ENCODE data around the gene SORCS2. TPM values are rescaled to one million over a fixed set of nuclear protein-coding genes. Genes with fewer than 3 reads are reported as not detected.

Gene SORCS2
- total RNA-seq, 1 donor from 2014 or later, result 10.9 TPM

GRCh38 chr4:7419961-7420660 is 227.8 kb downstream of the SORCS2 start:
- peaks cover 3% of the 10 kb centered on the region for H3K9me3 Mint-ChIP-seq (ENCODE audit: low read depth)
- no peak for DNase-seq (ENCODE audit: low spot score)
- no peaks in the 10 kb centered on the region for H3K36me3 Mint-ChIP-seq (ENCODE audit: low read depth)
- H3K27me3 Mint-ChIP-seq (ENCODE audit: low read depth), result peaks cover 12% of the 10 kb centered on the region
- H3K4me1 Mint-ChIP-seq (ENCODE audit: low read depth), result no peaks in the 10 kb centered on the region
- TF ChIP-seq CTCF (IDR thresholded peaks at IDR 0.05), result no peak
- no peak overlapping the region for H3K27ac Mint-ChIP-seq (ENCODE audit: unreplicated experiment)
- no peak overlapping the region for H3K4me3 Mint-ChIP-seq (ENCODE audit: unreplicated experiment)

DNA sequence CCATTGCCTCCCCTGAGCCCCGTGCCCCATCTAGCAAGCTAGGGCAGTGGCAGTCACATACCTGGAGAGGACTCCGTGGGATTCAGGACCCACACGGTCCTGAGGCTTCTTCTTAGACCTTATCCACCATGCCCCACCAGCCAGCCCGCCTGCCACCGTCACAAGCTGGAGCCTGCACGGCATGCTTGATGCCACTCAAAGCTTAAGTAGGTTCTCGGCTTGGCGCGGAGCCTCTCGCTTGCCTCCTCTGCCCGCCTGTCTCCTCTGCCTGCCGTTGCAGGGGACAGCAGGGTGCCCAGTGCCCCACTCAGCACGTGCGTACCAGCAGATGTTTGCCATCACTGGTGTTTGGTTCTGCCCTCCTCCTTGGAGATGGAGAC is 228.3 kb downstream of the SORCS2 start:
- no peak overlapping the region for H3K27ac Mint-ChIP-seq (ENCODE audit: unreplicated experiment)
- H3K9me3 Mint-ChIP-seq (ENCODE audit: low read depth), result peaks cover 3% of the 10 kb centered on the region
- no peaks in the 10 kb centered on the region for H3K36me3 Mint-ChIP-seq (ENCODE audit: low read depth)
- peaks cover 12% of the 10 kb centered on the region for H3K27me3 Mint-ChIP-seq (ENCODE audit: low read depth)
- no peak for TF ChIP-seq CTCF (IDR thresholded peaks at IDR 0.05)
- DNase-seq (ENCODE audit: low spot score), result peak; percentile 88
- no peak overlapping the region for H3K4me3 Mint-ChIP-seq (ENCODE audit: unreplicated experiment)
- H3K4me1 Mint-ChIP-seq (ENCODE audit: low read depth), result no peaks in the 10 kb centered on the region

- DNase-seq (ENCODE audit: low spot score), result peak; percentile 87
- Mint-ChIP-seq H3K4me3 (ENCODE audit: unreplicated experiment) (no peak overlapping the region), H3K27ac (ENCODE audit: unreplicated experiment) (no peak overlapping the region), H3K27me3 (ENCODE audit: low read depth) (peaks cover 12% of the 10 kb centered on the region), H3K9me3 (ENCODE audit: low read depth) (peaks cover 3% of the 10 kb centered on the region), H3K36me3 (ENCODE audit: low read depth) (no peaks in the 10 kb centered on the region), H3K4me1 (ENCODE audit: low read depth) (no peaks in the 10 kb centered on the region)
- TF ChIP-seq CTCF (IDR thresholded peaks at IDR 0.05), result no peak
Measured at GRCh38 chr4:7421356-7422150, 229.2 kb downstream of the SORCS2 start.

DNA sequence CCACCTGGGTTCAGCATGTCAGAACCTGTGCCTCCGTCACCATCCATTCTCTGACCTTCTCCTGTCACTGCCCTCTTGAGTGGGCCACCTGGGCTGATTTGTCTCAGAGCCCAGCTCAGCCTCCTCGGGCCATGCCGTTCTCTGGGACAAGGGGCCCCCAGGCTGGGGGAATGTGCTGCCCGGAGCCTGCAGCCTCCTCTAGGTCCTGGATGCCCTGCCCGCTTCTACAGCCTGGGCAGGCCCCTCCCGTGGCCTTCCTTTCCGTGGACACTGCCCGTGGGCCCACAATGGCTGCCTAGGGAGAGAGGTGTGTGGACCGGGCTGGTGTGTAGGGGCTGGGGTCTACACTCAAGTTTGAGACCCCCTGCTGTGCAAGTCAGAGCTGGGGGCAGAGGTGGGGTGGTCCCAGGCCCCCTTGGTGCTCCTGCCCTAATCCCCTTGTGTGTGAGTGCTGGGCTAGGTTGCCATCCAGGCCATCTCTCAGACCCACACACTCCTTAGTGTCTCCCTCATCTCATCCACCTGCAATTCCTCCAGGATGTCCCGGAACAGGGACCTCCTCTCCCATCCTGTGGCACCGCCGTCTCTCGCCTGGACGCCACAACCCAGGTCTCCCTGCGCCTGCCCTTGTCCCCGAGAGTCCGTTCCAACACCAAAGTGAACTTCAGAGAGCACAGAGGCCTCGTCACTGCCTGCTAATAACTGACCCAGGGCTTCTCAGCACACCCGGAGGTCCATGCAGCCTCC is 230.0 kb downstream of the SORCS2 start:
- Mint-ChIP-seq H3K27ac (ENCODE audit: unreplicated experiment) (no peak overlapping the region), H3K36me3 (ENCODE audit: low read depth) (no peaks in the 10 kb centered on the region), H3K4me1 (ENCODE audit: low read depth) (no peaks in the 10 kb centered on the region), H3K4me3 (ENCODE audit: unreplicated experiment) (no peak overlapping the region), H3K9me3 (ENCODE audit: low read depth) (peaks cover 3% of the 10 kb centered on the region), H3K27me3 (ENCODE audit: low read depth) (peaks cover 9% of the 10 kb centered on the region)
- TF ChIP-seq CTCF (IDR thresholded peaks at IDR 0.05), result no peak
- DNase-seq (ENCODE audit: low spot score), result no peak

- peaks cover 3% of the 10 kb centered on the region for H3K9me3 Mint-ChIP-seq (ENCODE audit: low read depth)
Measured at GRCh38 chr4:7422898-7423180, 230.5 kb downstream of the SORCS2 start.

More at GRCh38 chr4:7422898-7423180, 230.5 kb downstream of the SORCS2 start:
- Mint-ChIP-seq H3K36me3 (ENCODE audit: low read depth) (no peaks in the 10 kb centered on the region), H3K4me1 (ENCODE audit: low read depth) (no peaks in the 10 kb centered on the region), H3K27ac (ENCODE audit: unreplicated experiment) (no peak overlapping the region), H3K27me3 (ENCODE audit: low read depth) (peaks cover 9% of the 10 kb centered on the region), H3K4me3 (ENCODE audit: unreplicated experiment) (no peak overlapping the region)
- TF ChIP-seq CTCF (IDR thresholded peaks at IDR 0.05), result no peak
- DNase-seq (ENCODE audit: low spot score), result no peak

Data from chondrocyte (in vitro differentiated cells).